ENCODE results near the gene TNRC6C.

TNRC6C gene

DNA sequence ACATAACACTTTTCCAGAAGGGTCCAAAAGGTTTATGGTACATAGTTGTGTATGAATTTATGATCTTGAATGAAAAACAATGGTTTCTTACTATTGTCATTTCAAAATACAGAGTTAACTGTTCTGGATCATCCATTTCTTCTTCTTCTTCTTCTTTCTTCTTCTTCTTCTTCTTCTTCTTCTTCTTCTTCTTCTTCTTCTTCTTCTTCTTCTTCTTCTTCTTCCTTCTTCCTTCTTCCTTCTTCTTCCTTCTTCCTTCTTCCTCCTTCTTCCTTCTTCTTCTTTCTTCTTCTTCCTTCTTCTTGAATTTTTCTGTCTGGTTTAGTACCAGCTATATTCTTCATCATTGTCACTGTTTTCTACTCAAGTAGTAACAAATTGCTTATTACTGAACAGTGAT is 47.8 kb downstream of the TNRC6C start (continued):
- no peak for TF ChIP-seq CSDC2 (CRISPR knock-in tag; IDR thresholded peaks at IDR 0.05)
- TF ChIP-seq GLIS3 (CRISPR knock-in tag; IDR thresholded peaks at IDR 0.05), result no peak
- TF ChIP-seq RARB (CRISPR knock-in tag; IDR thresholded peaks at IDR 0.05), result no peak
- TF ChIP-seq, protein P1, sequence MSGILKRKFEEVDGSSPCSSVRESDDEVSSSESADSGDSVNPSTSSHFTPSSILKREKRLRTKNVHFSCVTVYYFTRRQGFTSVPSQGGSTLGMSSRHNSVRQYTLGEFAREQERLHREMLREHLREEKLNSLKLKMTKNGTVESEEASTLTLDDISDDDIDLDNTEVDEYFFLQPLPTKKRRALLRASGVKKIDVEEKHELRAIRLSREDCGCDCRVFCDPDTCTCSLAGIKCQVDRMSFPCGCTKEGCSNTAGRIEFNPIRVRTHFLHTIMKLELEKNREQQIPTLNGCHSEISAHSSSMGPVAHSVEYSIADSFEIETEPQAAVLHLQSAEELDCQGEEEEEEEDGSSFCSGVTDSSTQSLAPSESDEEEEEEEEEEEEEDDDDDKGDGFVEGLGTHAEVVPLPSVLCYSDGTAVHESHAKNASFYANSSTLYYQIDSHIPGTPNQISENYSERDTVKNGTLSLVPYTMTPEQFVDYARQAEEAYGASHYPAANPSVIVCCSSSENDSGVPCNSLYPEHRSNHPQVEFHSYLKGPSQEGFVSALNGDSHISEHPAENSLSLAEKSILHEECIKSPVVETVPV (CRISPR knock-in tag; IDR thresholded peaks at IDR 0.05), result no peak
- TF ChIP-seq, protein P2, sequence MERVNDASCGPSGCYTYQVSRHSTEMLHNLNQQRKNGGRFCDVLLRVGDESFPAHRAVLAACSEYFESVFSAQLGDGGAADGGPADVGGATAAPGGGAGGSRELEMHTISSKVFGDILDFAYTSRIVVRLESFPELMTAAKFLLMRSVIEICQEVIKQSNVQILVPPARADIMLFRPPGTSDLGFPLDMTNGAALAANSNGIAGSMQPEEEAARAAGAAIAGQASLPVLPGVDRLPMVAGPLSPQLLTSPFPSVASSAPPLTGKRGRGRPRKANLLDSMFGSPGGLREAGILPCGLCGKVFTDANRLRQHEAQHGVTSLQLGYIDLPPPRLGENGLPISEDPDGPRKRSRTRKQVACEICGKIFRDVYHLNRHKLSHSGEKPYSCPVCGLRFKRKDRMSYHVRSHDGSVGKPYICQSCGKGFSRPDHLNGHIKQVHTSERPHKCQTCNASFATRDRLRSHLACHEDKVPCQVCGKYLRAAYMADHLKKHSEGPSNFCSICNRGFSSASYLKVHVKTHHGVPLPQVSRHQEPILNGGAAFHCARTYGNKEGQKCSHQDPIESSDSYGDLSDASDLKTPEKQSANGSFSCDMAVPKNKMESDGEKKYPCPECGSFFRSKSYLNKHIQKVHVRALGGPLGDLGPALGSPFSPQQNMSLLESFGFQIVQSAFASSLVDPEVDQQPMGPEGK (CRISPR knock-in tag; IDR thresholded peaks at IDR 0.05; ENCODE audit: borderline replicate concordance), result no peak
- no peak for TF ChIP-seq ZC3H10 (CRISPR knock-in tag; IDR thresholded peaks at IDR 0.05)

DNA sequence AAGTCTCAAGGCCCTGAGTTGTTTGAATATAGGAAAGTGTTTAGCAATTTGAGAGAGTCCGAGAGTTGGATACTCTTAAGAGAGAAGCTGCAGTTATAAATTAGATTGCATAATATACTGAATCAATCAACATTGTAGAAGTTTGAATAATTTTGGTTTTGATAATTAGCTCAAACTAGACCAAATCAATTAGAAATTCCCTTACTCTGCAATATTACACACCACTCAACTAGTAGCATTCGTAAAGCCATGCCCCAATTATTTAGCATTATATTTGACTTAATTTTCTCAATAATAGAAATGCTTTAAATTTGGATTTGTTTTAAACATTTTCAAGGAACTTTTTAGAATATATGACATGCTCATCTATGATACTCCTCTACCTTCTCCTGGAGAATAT is 49.1 kb downstream of the TNRC6C start:
- TF ChIP-seq ZC3H10 (CRISPR knock-in tag; IDR thresholded peaks at IDR 0.05) (no peak), TCF4 (CRISPR knock-in tag; IDR thresholded peaks at IDR 0.05; ENCODE audit: borderline replicate concordance) (no peak), GLIS3 (CRISPR knock-in tag; IDR thresholded peaks at IDR 0.05) (no peak), ZNF565 (CRISPR knock-in tag; conservative IDR thresholded peaks at IDR 0.05; ENCODE audit: low read depth) (no peak), ESRRG (CRISPR knock-in tag; IDR thresholded peaks at IDR 0.05) (no peak), SNAI2 (CRISPR knock-in tag; IDR thresholded peaks at IDR 0.05) (no peak), ZFP3 (CRISPR knock-in tag; IDR thresholded peaks at IDR 0.05) (no peak), ARNTL (CRISPR knock-in tag; IDR thresholded peaks at IDR 0.05; ENCODE audit: borderline replicate concordance, low read depth) (no peak), OSR1 (CRISPR knock-in tag; IDR thresholded peaks at IDR 0.05) (no peak), TOX (CRISPR knock-in tag; IDR thresholded peaks at IDR 0.05; ENCODE audit: borderline replicate concordance) (no peak), BACH2 (CRISPR knock-in tag; IDR thresholded peaks at IDR 0.05; ENCODE audit: borderline replicate concordance) (no peak)
- TF ChIP-seq, protein P1 (CRISPR knock-in tag; IDR thresholded peaks at IDR 0.05), result no peak
- TF ChIP-seq, protein P3, sequence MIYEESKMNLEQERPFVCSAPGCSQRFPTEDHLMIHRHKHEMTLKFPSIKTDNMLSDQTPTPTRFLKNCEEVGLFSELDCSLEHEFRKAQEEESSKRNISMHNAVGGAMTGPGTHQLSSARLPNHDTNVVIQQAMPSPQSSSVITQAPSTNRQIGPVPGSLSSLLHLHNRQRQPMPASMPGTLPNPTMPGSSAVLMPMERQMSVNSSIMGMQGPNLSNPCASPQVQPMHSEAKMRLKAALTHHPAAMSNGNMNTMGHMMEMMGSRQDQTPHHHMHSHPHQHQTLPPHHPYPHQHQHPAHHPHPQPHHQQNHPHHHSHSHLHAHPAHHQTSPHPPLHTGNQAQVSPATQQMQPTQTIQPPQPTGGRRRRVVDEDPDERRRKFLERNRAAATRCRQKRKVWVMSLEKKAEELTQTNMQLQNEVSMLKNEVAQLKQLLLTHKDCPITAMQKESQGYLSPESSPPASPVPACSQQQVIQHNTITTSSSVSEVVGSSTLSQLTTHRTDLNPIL (CRISPR knock-in tag; IDR thresholded peaks at IDR 0.05; ENCODE audit: low read depth), result no peak
- no peak for ATAC-seq

DNA sequence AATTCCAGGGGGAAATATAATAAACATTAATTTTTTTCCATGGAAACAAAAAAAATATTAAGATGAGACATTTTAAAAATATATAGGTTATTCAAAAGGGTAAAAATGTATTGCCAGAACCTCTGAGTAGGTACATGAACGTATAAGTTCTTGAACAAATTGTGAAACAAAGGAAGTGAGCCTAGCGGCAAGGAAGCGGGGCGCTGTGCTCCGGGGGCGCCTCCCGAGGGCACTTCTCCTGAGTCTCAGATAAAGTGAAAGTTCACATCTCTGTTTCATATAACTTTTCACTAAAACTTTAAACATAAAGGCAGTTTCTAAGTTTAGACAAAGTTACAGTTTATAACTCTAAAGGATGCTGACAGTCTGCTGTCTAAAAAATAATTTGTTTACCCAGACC is 52.3 kb downstream of the TNRC6C start:
- TF ChIP-seq, protein P3 (CRISPR knock-in tag; IDR thresholded peaks at IDR 0.05; ENCODE audit: low read depth), result no peak
- TF ChIP-seq ZNF8 (CRISPR knock-in tag; IDR thresholded peaks at IDR 0.05) (no peak), PPARA (CRISPR knock-in tag; IDR thresholded peaks at IDR 0.05; ENCODE audit: borderline replicate concordance) (no peak), SNAI2 (CRISPR knock-in tag; IDR thresholded peaks at IDR 0.05) (no peak)
- TF ChIP-seq, protein P1 (CRISPR knock-in tag; IDR thresholded peaks at IDR 0.05), result no peak
- ATAC-seq, result no peak

DNA sequence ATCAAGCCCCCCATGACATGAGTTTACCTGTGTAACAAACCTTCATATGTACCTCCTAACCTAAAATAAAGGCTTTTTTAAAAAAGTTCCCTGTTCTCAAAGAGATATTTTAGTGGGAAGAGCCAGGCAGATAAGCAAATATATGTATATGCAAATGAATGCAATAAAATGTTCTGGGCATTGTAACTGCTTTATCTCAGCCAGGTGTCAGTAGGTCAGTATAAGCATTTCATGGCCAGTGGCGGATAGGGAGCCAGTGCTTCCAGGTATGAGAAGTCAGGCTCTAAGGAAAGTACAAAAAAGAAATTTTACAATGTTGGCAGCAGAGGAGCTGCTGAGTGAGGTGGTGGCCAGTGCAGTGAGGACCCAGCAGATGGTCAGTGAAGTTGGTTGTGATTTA is 53.9 kb downstream of the TNRC6C start:
- no peak for ATAC-seq
- TF ChIP-seq ISL1 (CRISPR knock-in tag; IDR thresholded peaks at IDR 0.05) (no peak), ZNF8 (CRISPR knock-in tag; IDR thresholded peaks at IDR 0.05) (no peak), SNAI2 (CRISPR knock-in tag; IDR thresholded peaks at IDR 0.05) (no peak), ZFP30 (CRISPR knock-in tag; IDR thresholded peaks at IDR 0.05) (no peak), TCF4 (CRISPR knock-in tag; IDR thresholded peaks at IDR 0.05; ENCODE audit: borderline replicate concordance) (no peak), ARNTL (CRISPR knock-in tag; IDR thresholded peaks at IDR 0.05; ENCODE audit: borderline replicate concordance, low read depth) (no peak), ZNF70 (CRISPR knock-in tag; IDR thresholded peaks at IDR 0.05) (no peak), GLIS3 (CRISPR knock-in tag; IDR thresholded peaks at IDR 0.05) (no peak), TOX (CRISPR knock-in tag; IDR thresholded peaks at IDR 0.05; ENCODE audit: borderline replicate concordance) (no peak)
- TF ChIP-seq, protein P2 (CRISPR knock-in tag; IDR thresholded peaks at IDR 0.05; ENCODE audit: borderline replicate concordance), result no peak
- TF ChIP-seq, protein P4, sequence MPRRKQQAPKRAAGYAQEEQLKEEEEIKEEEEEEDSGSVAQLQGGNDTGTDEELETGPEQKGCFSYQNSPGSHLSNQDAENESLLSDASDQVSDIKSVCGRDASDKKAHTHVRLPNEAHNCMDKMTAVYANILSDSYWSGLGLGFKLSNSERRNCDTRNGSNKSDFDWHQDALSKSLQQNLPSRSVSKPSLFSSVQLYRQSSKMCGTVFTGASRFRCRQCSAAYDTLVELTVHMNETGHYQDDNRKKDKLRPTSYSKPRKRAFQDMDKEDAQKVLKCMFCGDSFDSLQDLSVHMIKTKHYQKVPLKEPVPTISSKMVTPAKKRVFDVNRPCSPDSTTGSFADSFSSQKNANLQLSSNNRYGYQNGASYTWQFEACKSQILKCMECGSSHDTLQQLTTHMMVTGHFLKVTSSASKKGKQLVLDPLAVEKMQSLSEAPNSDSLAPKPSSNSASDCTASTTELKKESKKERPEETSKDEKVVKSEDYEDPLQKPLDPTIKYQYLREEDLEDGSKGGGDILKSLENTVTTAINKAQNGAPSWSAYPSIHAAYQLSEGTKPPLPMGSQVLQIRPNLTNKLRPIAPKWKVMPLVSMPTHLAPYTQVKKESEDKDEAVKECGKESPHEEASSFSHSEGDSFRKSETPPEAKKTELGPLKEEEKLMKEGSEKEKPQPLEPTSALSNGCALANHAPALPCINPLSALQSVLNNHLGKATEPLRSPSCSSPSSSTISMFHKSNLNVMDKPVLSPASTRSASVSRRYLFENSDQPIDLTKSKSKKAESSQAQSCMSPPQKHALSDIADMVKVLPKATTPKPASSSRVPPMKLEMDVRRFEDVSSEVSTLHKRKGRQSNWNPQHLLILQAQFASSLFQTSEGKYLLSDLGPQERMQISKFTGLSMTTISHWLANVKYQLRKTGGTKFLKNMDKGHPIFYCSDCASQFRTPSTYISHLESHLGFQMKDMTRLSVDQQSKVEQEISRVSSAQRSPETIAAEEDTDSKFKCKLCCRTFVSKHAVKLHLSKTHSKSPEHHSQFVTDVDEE (CRISPR knock-in tag; IDR thresholded peaks at IDR 0.05), result no peak

Data from SK-N-SH treated with all-trans-retinoic acid at 6 μM for 48 hours (cell line).